G401.6 (cell line): Measurements from ENCODE around the gene SERAC1.
"Not testable (repeated sequence)": the region's sequence is repeated elsewhere in the genome, so short reads cannot be mapped to it uniquely, and the experiment has no call there.

Source experiments
- FAIRE-seq: peaks from 2 replicates; lab custom pipeline; 2012; peaks lifted over from hg19 to GRCh38; lab: Jason Lieb, UNC

The SERAC1 gene

DNA sequence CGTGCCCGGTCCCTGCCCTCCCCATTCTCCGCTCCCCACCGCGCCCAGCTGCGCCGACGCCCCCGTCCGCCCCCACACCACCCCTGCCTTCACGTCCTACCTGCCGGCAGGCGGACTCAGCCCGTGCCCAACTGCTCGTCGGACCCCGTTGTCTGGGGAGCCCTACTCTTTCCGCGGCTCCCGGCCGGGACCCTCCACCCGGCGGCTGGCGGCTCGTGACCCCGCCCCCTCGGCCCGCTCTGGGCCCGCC is at the start of gene SERAC1:
Gene SERAC1 (minus strand): TSS at position 223 of the 250 bp plus-strand sequence. CDS start 9,899 bp downstream, outside the sequence.
- FAIRE-seq, result no peak

- peak; percentile 78 for FAIRE-seq
These were observed 46.0 kb upstream of the SERAC1 start for GRCh38 chr6:158213925-158214674.

DNA sequence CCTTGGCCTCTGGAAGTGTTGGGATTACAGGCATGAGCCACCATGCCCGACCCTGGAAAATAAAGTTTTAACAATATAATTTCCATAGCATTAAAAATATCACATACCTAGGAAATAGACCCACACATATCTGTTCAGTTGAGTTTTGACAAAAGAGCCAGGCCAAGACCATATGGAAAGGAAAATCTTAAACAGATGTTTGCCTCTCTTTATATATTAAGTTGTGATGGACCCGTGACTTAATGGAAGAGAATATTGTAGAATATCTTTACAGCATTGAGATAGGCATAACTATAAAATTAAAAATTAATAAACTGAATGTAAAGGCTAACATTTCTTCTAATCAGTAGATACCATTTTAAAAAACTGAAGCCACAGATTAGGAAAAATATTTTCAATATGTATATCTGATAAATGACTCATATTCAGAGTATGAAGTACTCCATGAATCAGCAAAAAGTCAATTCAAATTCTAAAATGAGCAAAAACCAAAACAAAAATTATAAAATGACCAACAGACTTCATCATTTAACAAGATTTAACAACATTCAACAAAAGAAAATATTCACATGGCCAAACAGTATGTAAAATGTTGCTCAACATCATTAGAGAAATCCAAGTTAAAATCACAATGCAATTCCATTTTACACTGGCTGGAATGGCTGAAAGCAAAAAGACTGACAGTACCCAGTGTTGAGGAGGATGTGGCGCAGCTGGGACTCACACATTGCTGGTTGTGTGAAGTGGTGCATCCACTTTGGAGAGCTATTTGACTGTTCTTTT is 43.4 kb upstream of the SERAC1 start:
- FAIRE-seq, result no peak

GRCh38 chr6:158209582-158210333 is 41.7 kb upstream of the SERAC1 start:
- FAIRE-seq, result not testable (repeated sequence)

GRCh38 chr6:158208226-158209030 is 40.4 kb upstream of the SERAC1 start:
- FAIRE-seq, result not testable (repeated sequence)

DNA sequence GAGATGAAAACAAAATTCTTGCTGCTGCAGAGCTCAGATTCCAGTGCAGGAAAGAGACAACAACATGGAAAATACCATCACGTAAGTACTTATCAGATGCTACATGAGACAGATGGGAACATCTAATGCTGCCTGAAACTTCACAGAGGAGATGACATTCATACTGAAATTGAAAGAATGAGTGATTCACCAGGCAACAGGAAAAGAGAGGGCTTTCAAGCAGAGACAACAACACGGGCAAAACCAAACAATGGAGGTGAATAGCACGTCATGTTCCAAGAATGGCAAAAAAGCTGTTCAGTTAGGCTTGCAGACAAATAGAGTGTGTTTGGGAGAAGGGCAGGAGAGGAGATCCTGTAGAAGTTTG is 39.3 kb upstream of the SERAC1 start:
- FAIRE-seq, result no peak

DNA sequence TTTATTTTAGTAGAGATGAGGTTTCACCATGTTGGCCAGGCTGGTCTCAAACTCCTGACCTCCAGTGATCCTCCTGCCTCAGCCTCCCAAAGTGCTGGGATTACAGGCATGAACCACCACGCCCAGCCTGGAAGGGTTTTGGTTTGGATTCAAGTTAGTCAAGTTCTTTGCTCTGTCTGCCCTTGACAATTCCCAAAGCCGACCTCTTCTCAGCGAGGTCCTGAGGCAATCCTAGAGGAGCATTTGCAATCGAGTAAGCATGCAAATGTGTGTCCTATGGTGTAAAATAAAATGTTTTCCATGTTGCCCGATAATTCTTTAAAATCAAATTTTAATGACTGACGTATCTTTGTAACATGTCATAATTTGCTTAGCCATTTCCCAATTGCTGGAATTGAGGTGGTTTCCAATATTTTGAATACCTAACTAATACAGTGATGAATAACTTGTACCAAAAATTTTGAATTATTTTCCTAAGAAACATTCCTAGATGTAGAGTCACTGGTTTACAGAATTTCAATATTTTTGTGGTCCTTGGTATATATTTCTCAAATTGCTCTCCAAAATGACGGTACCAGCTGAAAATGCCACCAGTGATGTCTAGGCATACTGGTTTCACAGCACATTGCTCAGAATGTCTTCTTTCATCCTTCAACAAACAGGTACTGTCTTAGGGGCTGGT is 38.8 kb upstream of the SERAC1 start:
- FAIRE-seq, result no peak

GRCh38 chr6:158205169-158205944 is 37.3 kb upstream of the SERAC1 start:
- no peak for FAIRE-seq

GRCh38 chr6:158198461-158198860 is 30.4 kb upstream of the SERAC1 start:
- FAIRE-seq, result no peak

GRCh38 chr6:158194487-158195280 is 26.6 kb upstream of the SERAC1 start:
- no peak for FAIRE-seq

GRCh38 chr6:158191761-158192160 is 23.7 kb upstream of the SERAC1 start:
- FAIRE-seq, result no peak

DNA sequence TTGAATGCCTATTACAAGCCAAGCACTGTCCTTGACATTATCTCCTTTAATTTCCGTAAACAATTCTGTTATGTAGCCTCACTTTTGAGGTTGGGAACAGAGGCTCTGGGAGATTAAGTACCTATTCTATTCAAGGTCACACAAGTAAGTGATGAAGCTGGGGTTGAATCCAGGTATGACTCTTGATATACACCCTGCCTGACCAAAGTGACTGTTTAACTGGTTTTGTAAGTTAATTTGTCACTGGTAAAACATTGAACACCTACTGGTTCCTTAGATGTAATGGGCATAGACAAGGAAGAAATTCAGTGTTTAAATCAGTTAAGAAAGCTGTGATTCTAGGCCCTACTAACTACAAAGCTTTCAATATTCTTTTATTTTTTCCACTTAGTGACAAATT is 23.0 kb upstream of the SERAC1 start:
- no peak for FAIRE-seq

DNA sequence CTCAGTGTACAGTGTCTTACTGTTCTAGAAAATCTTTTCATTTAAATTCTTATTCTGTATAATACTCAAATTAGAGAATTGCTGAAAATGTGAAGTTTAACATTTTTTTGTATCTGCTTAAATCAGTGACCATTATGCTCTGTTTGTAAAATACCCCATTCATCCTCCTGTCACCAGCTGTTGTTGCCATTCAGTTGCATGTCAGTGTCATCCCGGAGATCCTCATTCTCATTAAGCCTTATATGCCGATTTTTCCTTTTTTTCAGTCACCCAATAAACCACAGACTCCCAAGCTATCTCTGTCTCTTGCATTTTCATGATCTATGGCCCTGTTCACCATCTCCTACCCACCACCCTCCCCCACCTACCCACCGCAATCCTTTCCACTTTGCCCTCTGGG is 20.5 kb upstream of the SERAC1 start:
- FAIRE-seq, result no peak

GRCh38 chr6:158185729-158186456 is 17.8 kb upstream of the SERAC1 start:
- FAIRE-seq, result no peak

- no peak for FAIRE-seq
These were observed 16.5 kb upstream of the SERAC1 start for GRCh38 chr6:158184608-158185007.

GRCh38 chr6:158183174-158183972 is 15.3 kb upstream of the SERAC1 start:
- not testable (repeated sequence) for FAIRE-seq

- FAIRE-seq, result not testable (repeated sequence)
These were observed 9.7 kb upstream of the SERAC1 start for GRCh38 chr6:158177712-158178111.

DNA sequence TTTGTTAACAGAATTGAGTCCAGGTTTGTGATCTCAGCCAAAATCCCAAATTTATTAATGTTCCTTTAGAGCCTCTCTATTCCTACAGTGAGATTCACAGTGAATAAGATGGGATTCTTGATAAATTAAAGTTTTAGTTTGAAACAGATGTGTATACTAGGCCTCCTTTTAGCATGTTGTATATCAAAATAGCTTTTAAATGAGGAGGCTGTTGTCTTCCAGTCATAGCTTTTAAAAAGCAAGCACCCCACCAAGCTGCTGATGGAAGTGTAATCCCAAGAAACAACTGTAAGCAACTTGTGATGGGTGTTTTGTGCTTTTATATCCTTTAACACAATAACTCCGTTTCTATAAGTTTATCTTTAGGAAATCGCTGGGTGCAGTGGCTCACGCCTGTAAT is 7.0 kb upstream of the SERAC1 start:
- no peak for FAIRE-seq

GRCh38 chr6:158174514-158174913 is 6.5 kb upstream of the SERAC1 start:
- no peak for FAIRE-seq
